Neural progenitor cell (in vitro differentiated cells): ENCODE data around the gene FOXN3. TPM values are rescaled to one million over a fixed set of nuclear protein-coding genes. Genes with fewer than 3 reads are reported as not detected.

ENCODE experiments used
- DNase-seq: peaks from one replicate; pipeline ENCODE4 v3.0.0-alpha.2; 2016; ENCODE audit warnings: low spot score
- H2AFZ ChIP-seq: fragments of 200-600 bp; sonication (generic); replicated peaks from 2 replicates; pipeline ENCODE4 v1.6.1; 2016; ENCODE audit warnings: antibody characterized with exemption
- H3F3A ChIP-seq: fragments of 200-600 bp; sonication (generic); 2 replicates; pipeline ENCODE4 v1.6.1; 2016; ENCODE audit warnings: antibody characterized with exemption, low read depth
- H3K27ac ChIP-seq: fragments of 200-600 bp; sonication (generic); 2 replicates; pipeline ENCODE4 v1.5.1; 2016; ENCODE audit warnings: mild to moderate bottlenecking
- H3K27me3 ChIP-seq: fragments of 200-600 bp; sonication (generic); 2 replicates; pipeline ENCODE4 v1.6.1; 2016; ENCODE audit warnings: mild to moderate bottlenecking, moderate library complexity
- H3K36me3 ChIP-seq: fragments of 200-600 bp; sonication (generic); 2 replicates; pipeline ENCODE4 v1.5.1; 2016
- H3K4me1 ChIP-seq: fragments of 200-600 bp; sonication (generic); 2 replicates; pipeline ENCODE4 v1.6.1; 2016; ENCODE audit warnings: mixed run types
- H3K4me2 ChIP-seq: fragments of 200-600 bp; sonication (generic); 2 replicates; pipeline ENCODE4 v1.6.1; 2016
- H3K4me3 ChIP-seq: fragments of 200-600 bp; sonication (generic); 2 replicates; pipeline ENCODE4 v1.5.1; 2016
- H3K79me2 ChIP-seq: fragments of 200-600 bp; sonication (generic); 2 replicates; pipeline ENCODE4 v1.6.1; 2016; ENCODE audit warnings: low read depth
- H3K9ac ChIP-seq: fragments of 200-600 bp; sonication (generic); 2 replicates; pipeline ENCODE4 v1.6.1; 2016
- H3K9me3 ChIP-seq: fragments of 200-600 bp; sonication (generic); 2 replicates; pipeline ENCODE4 v1.5.1; 2016; ENCODE audit warnings: low read depth
- H4K20me1 ChIP-seq: fragments of 200-600 bp; sonication (generic); 2 replicates; pipeline ENCODE4 v1.6.1; 2016; ENCODE audit warnings: low read depth
- H3K27ac Mint-ChIP-seq: 3 replicates; pipeline ENCODE4 v1.8.0; 2021; ENCODE audit warnings: mixed read lengths
- H3K27me3 Mint-ChIP-seq: 2 replicates; pipeline ENCODE4 v1.8.0; 2022; ENCODE audit warnings: low read depth, mild to moderate bottlenecking, inconsistent platforms, moderate library complexity, mixed read lengths; ENCODE audit not compliant: insufficient read depth
- H3K36me3 Mint-ChIP-seq: 3 replicates; pipeline ENCODE4 v1.8.0; 2021; ENCODE audit warnings: mixed read lengths
- H3K4me1 Mint-ChIP-seq: 3 replicates; pipeline ENCODE4 v1.8.0; 2021; ENCODE audit warnings: mixed read lengths
- H3K4me3 Mint-ChIP-seq: 3 replicates; pipeline ENCODE4 v1.8.0; 2021; ENCODE audit warnings: mild to moderate bottlenecking, moderate library complexity, mixed read lengths
- H3K9me3 Mint-ChIP-seq: 3 replicates; pipeline ENCODE4 v1.8.0; 2020; ENCODE audit warnings: mixed read lengths
- EZH2 ChIP-seq: fragments of 200-600 bp; sonication (generic); IDR thresholded peaks from 2 replicates; pipeline ENCODE4 v1.6.1; 2017; ENCODE audit warnings: antibody characterized with exemption, mild to moderate bottlenecking, moderate library complexity
- EZH2phosphoT487 ChIP-seq: fragments of 200-600 bp; sonication (generic); IDR thresholded peaks from 2 replicates; pipeline ENCODE4 v1.6.1; 2017; ENCODE audit warnings: antibody characterized with exemption
- total RNA-seq: library from RNA; depleted of rRNA; stranded (reverse); fragments of >200 nt; gene quantifications from 2 replicates; pipeline ENCODE4 v1.2.3, GENCODE V29; 2015; ENCODE audit warnings: low replicate concordance
- TF ChIP-seq, protein P1 (sequence below): fragments of 200-600 bp; sonication (generic); IDR thresholded peaks from 2 replicates; pipeline ENCODE4 v1.5.1; 2017; ENCODE audit warnings: antibody characterized with exemption, mild to moderate bottlenecking

FOXN3 gene
- total RNA-seq, 1 donor from 2014 or later, result 39.5 TPM

DNA sequence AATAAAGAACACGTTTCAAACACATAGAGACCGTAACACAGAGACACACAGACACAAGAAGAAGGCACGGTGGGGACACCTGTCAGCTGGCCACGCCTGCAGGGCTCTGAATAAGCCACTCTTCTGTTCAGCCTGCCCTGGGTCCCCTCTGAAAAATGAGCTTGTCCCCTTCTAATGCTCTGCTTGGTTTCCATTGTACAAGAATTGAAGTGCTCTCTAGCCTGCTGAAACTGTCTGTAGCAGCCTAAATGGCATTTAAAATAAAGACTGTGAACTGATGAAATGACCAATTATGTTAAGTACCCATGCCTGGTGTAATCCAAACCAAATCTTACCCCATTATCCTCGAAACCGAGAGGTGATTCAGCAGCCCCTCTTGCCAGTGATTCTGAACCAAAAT lies 139.8 kb downstream of the FOXN3 start:
- Histone ChIP-seq H2AFZ (no peak overlapping the region), H3K27ac (peak overlapping the region; percentile 70), H3K27me3 (no peaks in the 10 kb centered on the region), H3K4me2 (peak overlapping the region; percentile 31), H3K79me2 (peaks cover 51% of the 10 kb centered on the region), H3F3A (no peaks in the 10 kb centered on the region), H3K4me1 (peaks cover 23% of the 10 kb centered on the region), H4K20me1 (peaks cover 28% of the 10 kb centered on the region), H3K9me3 (no peaks in the 10 kb centered on the region), H3K36me3 (no peaks in the 10 kb centered on the region), H3K4me3 (no peak overlapping the region), H3K9ac (no peak overlapping the region)
- peaks cover 3% of the 10 kb centered on the region for H3K27me3 Mint-ChIP-seq
- H3K27ac Mint-ChIP-seq, result no peak overlapping the region
- TF ChIP-seq EZH2phosphoT487 (no peak), EZH2 (no peak)
- TF ChIP-seq, protein P1, sequence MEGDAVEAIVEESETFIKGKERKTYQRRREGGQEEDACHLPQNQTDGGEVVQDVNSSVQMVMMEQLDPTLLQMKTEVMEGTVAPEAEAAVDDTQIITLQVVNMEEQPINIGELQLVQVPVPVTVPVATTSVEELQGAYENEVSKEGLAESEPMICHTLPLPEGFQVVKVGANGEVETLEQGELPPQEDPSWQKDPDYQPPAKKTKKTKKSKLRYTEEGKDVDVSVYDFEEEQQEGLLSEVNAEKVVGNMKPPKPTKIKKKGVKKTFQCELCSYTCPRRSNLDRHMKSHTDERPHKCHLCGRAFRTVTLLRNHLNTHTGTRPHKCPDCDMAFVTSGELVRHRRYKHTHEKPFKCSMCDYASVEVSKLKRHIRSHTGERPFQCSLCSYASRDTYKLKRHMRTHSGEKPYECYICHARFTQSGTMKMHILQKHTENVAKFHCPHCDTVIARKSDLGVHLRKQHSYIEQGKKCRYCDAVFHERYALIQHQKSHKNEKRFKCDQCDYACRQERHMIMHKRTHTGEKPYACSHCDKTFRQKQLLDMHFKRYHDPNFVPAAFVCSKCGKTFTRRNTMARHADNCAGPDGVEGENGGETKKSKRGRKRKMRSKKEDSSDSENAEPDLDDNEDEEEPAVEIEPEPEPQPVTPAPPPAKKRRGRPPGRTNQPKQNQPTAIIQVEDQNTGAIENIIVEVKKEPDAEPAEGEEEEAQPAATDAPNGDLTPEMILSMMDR, result no peak
- H3K9me3 Mint-ChIP-seq, result no peaks in the 10 kb centered on the region
- peaks cover 42% of the 10 kb centered on the region for H3K4me1 Mint-ChIP-seq
- H3K36me3 Mint-ChIP-seq, result peaks cover 14% of the 10 kb centered on the region
- no peak overlapping the region for H3K4me3 Mint-ChIP-seq
- DNase-seq, result no peak

DNA sequence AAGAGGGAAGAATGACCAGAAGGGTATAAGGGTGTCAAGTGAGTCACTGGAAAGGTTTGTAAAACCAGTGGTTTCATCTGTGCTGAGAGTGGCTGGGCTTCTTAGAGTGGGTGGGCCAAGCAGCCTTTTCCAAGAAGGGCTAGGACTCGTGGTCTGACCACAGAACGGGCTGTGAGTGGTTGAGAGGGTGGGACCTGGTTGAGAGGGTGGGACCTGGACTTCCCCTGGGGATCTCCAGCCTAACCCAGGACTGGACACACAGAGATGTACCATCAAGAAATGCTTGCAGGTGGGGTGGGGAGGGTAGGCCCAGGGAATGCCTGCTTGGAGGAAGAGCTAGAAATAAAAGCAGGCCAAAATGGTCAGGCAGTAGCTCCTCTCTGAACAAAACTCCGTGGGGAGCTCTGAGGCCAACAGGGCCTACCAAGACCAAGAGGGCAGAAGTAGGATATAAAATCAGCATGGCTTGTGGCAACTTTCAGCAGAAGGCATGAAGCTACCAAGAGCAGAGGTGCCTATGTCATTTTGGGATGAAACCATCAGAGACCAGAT lies 140.5 kb downstream of the FOXN3 start:
- Mint-ChIP-seq H3K4me1 (peaks cover 42% of the 10 kb centered on the region), H3K4me3 (no peak overlapping the region), H3K9me3 (no peaks in the 10 kb centered on the region), H3K27me3 (peaks cover 3% of the 10 kb centered on the region), H3K27ac (no peak overlapping the region), H3K36me3 (peaks cover 14% of the 10 kb centered on the region)
- H2AFZ ChIP-seq, result no peak overlapping the region
- no peak overlapping the region for H3K27ac ChIP-seq
- peaks cover 53% of the 10 kb centered on the region for H3K79me2 ChIP-seq
- TF ChIP-seq EZH2, result no peak
- TF ChIP-seq EZH2phosphoT487, result no peak
- TF ChIP-seq, protein P1, result no peak
- H3K9ac ChIP-seq, result no peak overlapping the region
- H3K27me3 ChIP-seq, result no peaks in the 10 kb centered on the region
- no peaks in the 10 kb centered on the region for H3K36me3 ChIP-seq
- no peaks in the 10 kb centered on the region for H3F3A ChIP-seq
- H4K20me1 ChIP-seq, result peaks cover 28% of the 10 kb centered on the region
- no peaks in the 10 kb centered on the region for H3K9me3 ChIP-seq
- no peak overlapping the region for H3K4me3 ChIP-seq
- peaks cover 23% of the 10 kb centered on the region for H3K4me1 ChIP-seq
- DNase-seq, result no peak
- no peak overlapping the region for H3K4me2 ChIP-seq

DNA sequence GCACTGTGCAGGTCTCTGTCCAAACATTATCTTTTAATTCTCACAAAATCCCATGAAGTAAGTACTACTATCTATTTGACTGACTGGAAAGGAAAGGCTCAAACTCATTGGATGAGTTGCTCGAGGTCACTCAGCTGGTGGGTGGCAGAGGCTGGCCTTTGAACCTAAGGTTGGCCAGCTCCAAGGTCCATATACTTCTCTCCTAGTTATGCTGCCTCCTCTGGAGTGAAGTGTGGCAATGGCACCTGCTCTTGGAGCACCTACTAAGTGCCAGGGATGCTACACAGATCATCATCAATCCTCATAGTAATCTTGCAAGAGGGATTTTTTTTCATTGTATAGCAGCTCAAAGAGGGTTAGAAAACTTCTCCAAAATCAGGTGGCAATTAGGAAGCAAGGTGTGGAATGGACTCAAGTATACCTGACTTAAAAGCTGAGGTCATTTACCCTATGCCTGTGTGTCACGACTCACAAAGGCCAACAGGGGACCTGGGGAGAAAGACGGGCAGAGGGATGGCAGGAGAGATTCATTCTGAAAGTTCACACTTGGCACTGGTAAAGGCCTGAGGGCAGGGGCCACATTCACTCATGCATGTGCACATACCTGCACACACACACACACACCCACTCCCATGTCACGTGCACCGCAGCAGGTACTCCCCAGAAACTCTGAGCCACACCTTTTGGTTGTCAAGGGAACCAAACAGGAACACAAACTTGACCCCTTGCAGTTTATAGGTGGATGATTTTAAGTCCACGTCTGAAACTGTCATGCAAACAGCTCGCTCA lies 146.4 kb downstream of the FOXN3 start:
- H2AFZ ChIP-seq, result no peak overlapping the region
- H3K4me1 Mint-ChIP-seq, result peaks cover 25% of the 10 kb centered on the region
- TF ChIP-seq, protein P1, result no peak
- TF ChIP-seq EZH2 (no peak), EZH2phosphoT487 (no peak)
- no peak for DNase-seq
- peaks cover 58% of the 10 kb centered on the region for H3K79me2 ChIP-seq
- H3K36me3 Mint-ChIP-seq, result no peaks in the 10 kb centered on the region
- no peak overlapping the region for H3K9ac ChIP-seq
- H3K4me3 ChIP-seq, result no peak overlapping the region
- no peaks in the 10 kb centered on the region for H3K36me3 ChIP-seq
- peaks cover 71% of the 10 kb centered on the region for H4K20me1 ChIP-seq
- peaks cover 26% of the 10 kb centered on the region for H3K4me1 ChIP-seq
- no peaks in the 10 kb centered on the region for H3K27me3 ChIP-seq
- no peaks in the 10 kb centered on the region for H3K9me3 Mint-ChIP-seq
- H3K27ac ChIP-seq, result no peak overlapping the region
- H3K4me2 ChIP-seq, result no peak overlapping the region
- no peaks in the 10 kb centered on the region for H3K9me3 ChIP-seq
- H3K27me3 Mint-ChIP-seq, result no peaks in the 10 kb centered on the region
- no peak overlapping the region for H3K27ac Mint-ChIP-seq
- no peaks in the 10 kb centered on the region for H3F3A ChIP-seq
- H3K4me3 Mint-ChIP-seq, result no peak overlapping the region
